HFF-Myc (cell line): Measurements from ENCODE around the gene PSPH.
"Not testable (repeated sequence)": the region's sequence is repeated elsewhere in the genome, so short reads cannot be mapped to it uniquely, and the experiment has no call there.

Experiments used
- DNase-seq: peaks from one replicate; pipeline ENCODE4 v3.0.0-alpha.2; 2011; ENCODE audit warnings: low read depth; ENCODE audit errors: extremely low read depth
- H3K4me3 ChIP-seq: replicated peaks from 2 replicates; pipeline ENCODE4 v1.5.1; 2011; ENCODE audit warnings: low read depth, mild to moderate bottlenecking, control low read depth, low read length
- CTCF ChIP-seq: IDR thresholded peaks from 2 replicates; pipeline ENCODE4 v1.5.1; 2012; ENCODE audit warnings: mild to moderate bottlenecking, low read depth, low read length, control low read depth; ENCODE audit errors: missing control alignments

Gene PSPH

GRCh38 chr7:56033671-56034432 lies 17.4 kb downstream of the PSPH start:
- peak; percentile 17 for TF ChIP-seq CTCF
- peak overlapping the region; percentile 45 for H3K4me3 ChIP-seq
- peak; percentile 32 for DNase-seq

- not testable (repeated sequence) for DNase-seq, H3K4me3 ChIP-seq
Observed at GRCh38 chr7:56032578-56032977, 18.7 kb downstream of the PSPH start.

- not testable (repeated sequence) for H3K4me3 ChIP-seq
Observed at GRCh38 chr7:56031556-56031955, 19.7 kb downstream of the PSPH start.

GRCh38 chr7:56030340-56030739 lies 20.9 kb downstream of the PSPH start:
- no peak overlapping the region for H3K4me3 ChIP-seq
- no peak for TF ChIP-seq CTCF
- DNase-seq, result no peak

More at GRCh38 chr7:56031556-56031955, 19.7 kb downstream of the PSPH start:
- not testable (repeated sequence) for DNase-seq

GRCh38 chr7:56028942-56029630 lies 22.2 kb downstream of the PSPH start:
- TF ChIP-seq CTCF, result no peak
- H3K4me3 ChIP-seq, result no peak overlapping the region
- no peak for DNase-seq

- DNase-seq, result no peak
- H3K4me3 ChIP-seq, result no peak overlapping the region
- TF ChIP-seq CTCF, result no peak
Observed at GRCh38 chr7:56026538-56026937, 24.7 kb downstream of the PSPH start.

- no peak for DNase-seq
- TF ChIP-seq CTCF, result no peak
- H3K4me3 ChIP-seq, result no peak overlapping the region
Observed at GRCh38 chr7:56023500-56023899, 27.7 kb downstream of the PSPH start.
